ENCODE results near the gene TOM1L2. TPM values are rescaled to one million over a fixed set of nuclear protein-coding genes. Genes with fewer than 3 reads are reported as not detected.
A peak's percentile ranks its signal among the peaks of the same experiment; 100 is the strongest.

Gene TOM1L2
- total and polyA plus RNA-seq, 8 donors: 13.3 to 154 (median 41.1) TPM

- H3K36me3 ChIP-seq: peaks cover 0 to 30% (median 0%) of the 10 kb centered on the region in 4 donors
- H3K4me1 ChIP-seq: peaks cover 0 to 9% (median 7%) of the 10 kb centered on the region in 4 donors
- no peak for TF ChIP-seq EP300 (IDR thresholded peaks at IDR 0.05)
- no peak for TF ChIP-seq POLR2AphosphoS5 (IDR thresholded peaks at IDR 0.05)
- H3K27me3 ChIP-seq: no peaks in the 10 kb centered on the region
- no peak for DNase-seq
- H3K27ac ChIP-seq: no peak overlapping the region
- 74 to 87% (median 80%) methylated on average over 7 of the region's 7 CpGs for WGBS, 5 donors
- intact Hi-C loops (cut with DNase I; ENCODE audit: low total_unique reads): no loop called here
- H3K9me3 ChIP-seq: no peaks in the 10 kb centered on the region
- no peak overlapping the region for H3K4me3 ChIP-seq
These were observed 15.1 kb upstream of the TOM1L2 start for GRCh38 chr17:17987187-17987896.

- DNase-seq: no peak
- H3K4me1 ChIP-seq: peaks cover 0 to 9% (median 5%) of the 10 kb centered on the region in 4 donors
- no peak overlapping the region for H3K27ac ChIP-seq
- WGBS, 5 donors: 51 to 82% (median 71%) methylated on average over 1 to 3 of the region's 3 CpGs
- H3K36me3 ChIP-seq: peaks cover 0 to 30% (median 0%) of the 10 kb centered on the region in 4 donors
- intact Hi-C loops (cut with DNase I; ENCODE audit: low total_unique reads): no loop called here
- TF ChIP-seq EP300 (IDR thresholded peaks at IDR 0.05) (no peak), POLR2A (IDR thresholded peaks at IDR 0.05) (no peak), CTCF (IDR thresholded peaks at IDR 0.05) (no peak), POLR2AphosphoS5 (IDR thresholded peaks at IDR 0.05) (no peak)
- H3K9me3 ChIP-seq: no peaks in the 10 kb centered on the region
- H3K27me3 ChIP-seq: no peaks in the 10 kb centered on the region
- no peak overlapping the region for H3K4me3 ChIP-seq
These were observed 13.4 kb upstream of the TOM1L2 start for GRCh38 chr17:17985555-17985954.

- TF ChIP-seq CTCF (IDR thresholded peaks at IDR 0.05) (no peak), EP300 (IDR thresholded peaks at IDR 0.05) (no peak), POLR2A (IDR thresholded peaks at IDR 0.05) (no peak), POLR2AphosphoS5 (IDR thresholded peaks at IDR 0.05) (no peak)
- Histone ChIP-seq H3K4me1 (peaks cover 0 to 9% (median 3%) of the 10 kb centered on the region in 4 donors), H3K9me3 (no peaks in the 10 kb centered on the region), H3K36me3 (peaks cover 0 to 28% (median 0%) of the 10 kb centered on the region in 4 donors), H3K27me3 (no peaks in the 10 kb centered on the region), H3K27ac (no peak overlapping the region), H3K4me3 (no peak overlapping the region)
- intact Hi-C loops (cut with DNase I; ENCODE audit: low total_unique reads): no loop called here
- no peak for DNase-seq
- 75 to 100% (median 86%) methylated on average over 1 to 2 of the region's 2 CpGs for WGBS, 5 donors
These were observed 13.0 kb upstream of the TOM1L2 start for GRCh38 chr17:17985153-17985552.

- no peak for DNase-seq
- WGBS, 5 donors: 85 to 91% (median 89%) methylated on average over 6 of the region's 6 CpGs
- H3K27ac ChIP-seq: peak overlapping the region; percentile 60 to 82 (median 74)
These were observed 11.6 kb upstream of the TOM1L2 start for GRCh38 chr17:17983776-17984175.

More at GRCh38 chr17:17983776-17984175, 11.6 kb upstream of the TOM1L2 start:
- intact Hi-C loops (cut with DNase I; ENCODE audit: low total_unique reads): no loop called here
- Histone ChIP-seq H3K4me1 (peaks cover 0 to 9% (median 3%) of the 10 kb centered on the region in 4 donors), H3K4me3 (no peak overlapping the region), H3K36me3 (peaks cover 0 to 14% (median 0%) of the 10 kb centered on the region in 4 donors), H3K27me3 (no peaks in the 10 kb centered on the region), H3K9me3 (no peaks in the 10 kb centered on the region)
- no peak for TF ChIP-seq CTCF (IDR thresholded peaks at IDR 0.05)
- TF ChIP-seq POLR2A (IDR thresholded peaks at IDR 0.05): no peak
- no peak for TF ChIP-seq POLR2AphosphoS5 (IDR thresholded peaks at IDR 0.05)
- TF ChIP-seq EP300 (IDR thresholded peaks at IDR 0.05): no peak

All from stomach (tissue), 9 donors.